Trophoblast cell (in vitro differentiated cells and primary cell): Measurements from ENCODE around the gene GPR152. TPM values are rescaled to one million over a fixed set of nuclear protein-coding genes. Genes with fewer than 3 reads are reported as not detected.

Source experiments
- DNase-seq, 2 donors: peaks; one replicate each; pipeline ENCODE4 v3.0.0-alpha.2; 2016
- H2AFZ ChIP-seq: 2 replicates; pipeline ENCODE4 v1.6.1; 2013; ENCODE audit warnings: low read length, moderate library complexity, mild to moderate bottlenecking; ENCODE audit not compliant: insufficient read depth, poor library complexity
- H2AK5ac ChIP-seq: 2 replicates; pipeline ENCODE4 v1.6.1; 2013; ENCODE audit warnings: mild to moderate bottlenecking, low read length
- H2BK120ac ChIP-seq: 2 replicates; pipeline ENCODE4 v1.6.1; 2013; ENCODE audit warnings: low read length, mild to moderate bottlenecking, moderate library complexity; ENCODE audit not compliant: insufficient read depth, poor library complexity
- H2BK12ac ChIP-seq: 2 replicates; pipeline ENCODE4 v1.6.1; 2013; ENCODE audit warnings: mild to moderate bottlenecking, low read length, moderate library complexity
- H2BK5ac ChIP-seq: 2 replicates; pipeline ENCODE4 v1.6.1; 2013; ENCODE audit warnings: low read length, low read depth, moderate library complexity, mild to moderate bottlenecking; ENCODE audit not compliant: poor library complexity
- H3K14ac ChIP-seq: 2 replicates; pipeline ENCODE4 v1.6.1; 2013; ENCODE audit warnings: mild to moderate bottlenecking, low read length
- H3K18ac ChIP-seq: 2 replicates; pipeline ENCODE4 v1.6.1; 2013; ENCODE audit warnings: mild to moderate bottlenecking, low read length
- H3K23ac ChIP-seq: 2 replicates; pipeline ENCODE4 v1.6.1; 2013; ENCODE audit warnings: low read length
- H3K27ac ChIP-seq: 2 replicates; pipeline ENCODE4 v1.5.1; 2013; ENCODE audit warnings: low read depth, mild to moderate bottlenecking, inconsistent platforms, low read length, moderate library complexity
- H3K27me3 ChIP-seq: 2 replicates; pipeline ENCODE4 v1.6.1; 2013; ENCODE audit warnings: inconsistent platforms, mild to moderate bottlenecking, low read length, moderate library complexity; ENCODE audit not compliant: insufficient read depth
- H3K36me3 ChIP-seq, 2 experiments: 1 replicate in 1 of 2; 2 replicates in 1 of 2; pipeline ENCODE4 v1.6.1; 2013; ENCODE audit warnings: low read length in 2 of 2, mild to moderate bottlenecking in 2 of 2, moderate library complexity in 1 of 2; ENCODE audit not compliant: insufficient read depth in 2 of 2, control insufficient read depth in 1 of 2
- H3K4ac ChIP-seq: 2 replicates; pipeline ENCODE4 v1.6.1; 2013; ENCODE audit warnings: low read depth, mild to moderate bottlenecking, low read length, moderate library complexity
- H3K4me1 ChIP-seq, 2 experiments: 1 replicate in 1 of 2; 2 replicates in 1 of 2; pipeline ENCODE4 v1.6.1; 2013; ENCODE audit warnings: low read length in 2 of 2, mild to moderate bottlenecking in 2 of 2, moderate library complexity in 1 of 2; ENCODE audit not compliant: insufficient read depth in 2 of 2, control insufficient read depth in 1 of 2
- H3K4me2 ChIP-seq: 2 replicates; pipeline ENCODE4 v1.6.1; 2013; ENCODE audit warnings: inconsistent platforms, mild to moderate bottlenecking, low read length, moderate library complexity
- H3K4me3 ChIP-seq: 2 replicates; pipeline ENCODE4 v1.5.1; 2013; ENCODE audit warnings: mild to moderate bottlenecking, low read depth, low read length, inconsistent platforms
- H3K79me1 ChIP-seq: one replicate; pipeline ENCODE4 v1.6.1; 2013; ENCODE audit warnings: low read length
- H3K79me2 ChIP-seq: 2 replicates; pipeline ENCODE4 v1.6.1; 2013; ENCODE audit warnings: low read length, mild to moderate bottlenecking; ENCODE audit not compliant: control insufficient read depth, insufficient read depth, poor library complexity
- H3K9ac ChIP-seq: 2 replicates; pipeline ENCODE4 v1.6.1; 2013; ENCODE audit warnings: mild to moderate bottlenecking, low read length
- H3K9me3 ChIP-seq: 2 replicates; pipeline ENCODE4 v1.6.1; 2013; ENCODE audit warnings: low read depth, mild to moderate bottlenecking, control low read depth, inconsistent platforms, low read length; ENCODE audit not compliant: insufficient read depth
- H4K12ac ChIP-seq: 2 replicates; pipeline ENCODE4 v1.6.1; 2013; ENCODE audit warnings: low read depth, mild to moderate bottlenecking, low read length, moderate library complexity
- H4K8ac ChIP-seq: 2 replicates; pipeline ENCODE4 v1.6.1; 2013; ENCODE audit warnings: low read depth, mild to moderate bottlenecking, low read length, moderate library complexity
- H4K91ac ChIP-seq: one replicate; pipeline ENCODE4 v1.6.1; 2013; ENCODE audit warnings: low read depth, mild to moderate bottlenecking, low read length, moderate library complexity
- WGBS: extraction: QIAGEN DNeasy Blood & Tissue Kit; methylation state at CpG from one replicate; pipeline ENCODE4 v1.1.7; 2013; ENCODE audit warnings: missing lambda C conversion rate; ENCODE audit not compliant: insufficient read length, insufficient coverage; ENCODE audit errors: extremely low coverage; 5-methylcytosine and 5-hydroxymethylcytosine counted together
- polyA plus RNA-seq: library from polyadenylated mRNA; stranded (reverse); fragments of 200-250 nt; gene quantifications from 2 replicates; pipeline ENCODE4 v1.2.3, GENCODE V29; 2013

Gene GPR152
- not detected in 2 replicates for polyA plus RNA-seq

GRCh38 chr11:67452141-67452952 lies at the start of gene GPR152:
GPR152 (minus strand) TSS chr11:67452729; CDS start chr11:67452724, 5 bp downstream.
- WGBS: no CpG with 5 or more reads among the region's 33 CpGs

GRCh38 chr11:67501854-67502253 lies 49.3 kb upstream of the GPR152 start:
- no peak overlapping the region for H3K27ac ChIP-seq

More at GRCh38 chr11:67452141-67452952, at the start of gene GPR152:
- Histone ChIP-seq H3K27ac (no peak within 1 kb of the TSS), H4K12ac (no peak within 1 kb of the TSS), H3K18ac (no peak within 1 kb of the TSS), H4K91ac (no peak within 1 kb of the TSS), H3K27me3 (no peaks in the 10 kb centered on the region), H2BK12ac (no peak within 1 kb of the TSS), H3K4ac (no peak within 1 kb of the TSS), H4K8ac (no peak within 1 kb of the TSS), H2AFZ (no peak within 1 kb of the TSS), H2AK5ac (no peak within 1 kb of the TSS), H3K23ac (no peak within 1 kb of the TSS), H3K14ac (no peak within 1 kb of the TSS), H3K79me2 (no peaks in the 10 kb centered on the region), H3K36me3 (no peaks in the 10 kb centered on the region), H2BK5ac (no peak within 1 kb of the TSS), H3K9ac (no peak within 1 kb of the TSS), H2BK120ac (no peak within 1 kb of the TSS), H3K4me2 (no peak within 1 kb of the TSS), H3K9me3 (peaks cover 4% of the 10 kb centered on the region), H3K4me3 (no peak within 1 kb of the TSS), H3K4me1 (no peaks in the 10 kb centered on the region), H3K79me1 (peaks cover 2% of the 10 kb centered on the region)
- DNase-seq: no peak

GRCh38 chr11:67500831-67501715 lies 48.5 kb upstream of the GPR152 start:
- Histone ChIP-seq H3K14ac (no peak overlapping the region), H2BK5ac (no peak overlapping the region), H3K27ac (no peak overlapping the region), H3K36me3 (peaks cover 59 to 61% of the 10 kb centered on the region in 2 experiments), H4K91ac (no peak overlapping the region), H3K79me2 (peaks cover 14% of the 10 kb centered on the region), H3K4me1 (peaks cover 14 to 18% of the 10 kb centered on the region in 2 experiments), H3K79me1 (peaks cover 14% of the 10 kb centered on the region), H4K8ac (no peak overlapping the region), H3K27me3 (no peaks in the 10 kb centered on the region), H3K4me3 (no peak overlapping the region), H3K23ac (peak overlapping the region; percentile 17), H3K4ac (no peak overlapping the region), H3K18ac (no peak overlapping the region), H3K9me3 (no peaks in the 10 kb centered on the region), H2AK5ac (no peak overlapping the region), H4K12ac (no peak overlapping the region), H3K9ac (no peak overlapping the region), H3K4me2 (no peak overlapping the region), H2AFZ (no peak overlapping the region), H2BK12ac (no peak overlapping the region), H2BK120ac (no peak overlapping the region)
- no peak for DNase-seq
- 86% methylated on average over 1 of the region's 9 CpGs for WGBS

More at GRCh38 chr11:67501854-67502253, 49.3 kb upstream of the GPR152 start:
- Histone ChIP-seq H2BK120ac (no peak overlapping the region), H3K4me3 (no peak overlapping the region), H3K23ac (no peak overlapping the region), H3K79me1 (peaks cover 14% of the 10 kb centered on the region), H3K18ac (no peak overlapping the region), H2BK5ac (no peak overlapping the region), H3K9ac (no peak overlapping the region), H2AK5ac (no peak overlapping the region), H3K14ac (no peak overlapping the region), H3K9me3 (no peaks in the 10 kb centered on the region), H2BK12ac (no peak overlapping the region), H3K4ac (no peak overlapping the region), H3K79me2 (peaks cover 14% of the 10 kb centered on the region), H2AFZ (no peak overlapping the region), H4K12ac (no peak overlapping the region), H4K91ac (no peak overlapping the region), H3K36me3 (peaks cover 57 to 60% of the 10 kb centered on the region in 2 experiments), H3K4me1 (peaks cover 18 to 23% of the 10 kb centered on the region in 2 experiments), H3K27me3 (no peaks in the 10 kb centered on the region), H3K4me2 (no peak overlapping the region), H4K8ac (no peak overlapping the region)
- no CpG with 5 or more reads among the region's 18 CpGs for WGBS
- DNase-seq: no peak

GRCh38 chr11:67500484-67500821 lies 47.9 kb upstream of the GPR152 start:
- no peak overlapping the region for H2BK120ac ChIP-seq
- H3K27me3 ChIP-seq: no peaks in the 10 kb centered on the region
- H4K8ac ChIP-seq: no peak overlapping the region
- H3K4me1 ChIP-seq: peaks cover 8 to 12% of the 10 kb centered on the region in 2 experiments
- no peak overlapping the region for H3K4me2 ChIP-seq
- no peak for DNase-seq
- no peak overlapping the region for H2AFZ ChIP-seq
- no peak overlapping the region for H4K12ac ChIP-seq
- H3K27ac ChIP-seq: no peak overlapping the region
- peaks cover 8% of the 10 kb centered on the region for H3K79me1 ChIP-seq
- H3K14ac ChIP-seq: no peak overlapping the region
- no peak overlapping the region for H2BK12ac ChIP-seq
- H2AK5ac ChIP-seq: no peak overlapping the region
- no peak overlapping the region for H3K23ac ChIP-seq
- no peak overlapping the region for H3K4me3 ChIP-seq
- H3K18ac ChIP-seq: no peak overlapping the region
- H3K4ac ChIP-seq: no peak overlapping the region
- H3K79me2 ChIP-seq: peaks cover 9% of the 10 kb centered on the region
- no peak overlapping the region for H4K91ac ChIP-seq
- no peak overlapping the region for H3K9ac ChIP-seq
- H3K36me3 ChIP-seq: peaks cover 66 to 68% of the 10 kb centered on the region in 2 experiments
- no peak overlapping the region for H2BK5ac ChIP-seq
- H3K9me3 ChIP-seq: no peaks in the 10 kb centered on the region
- no CpG with 5 or more reads among the region's 1 CpG for WGBS
